ENCODE measurements around the gene KRTAP10-3. TPM values are rescaled to one million over a fixed set of nuclear protein-coding genes. Genes with fewer than 3 reads are reported as not detected.

Gene KRTAP10-3
- total RNA-seq, 1 donor from 2014 or later: not detected

- DNase-seq (ENCODE audit: low read depth, low spot score): no peak
Measured at GRCh38 chr21:44530221-44530902, 28.2 kb downstream of the KRTAP10-3 start.

GRCh38 chr21:44529503-44530125 is 29.0 kb downstream of the KRTAP10-3 start:
- no peak for DNase-seq (ENCODE audit: low read depth, low spot score)

GRCh38 chr21:44529011-44529421 is 29.6 kb downstream of the KRTAP10-3 start:
- DNase-seq (ENCODE audit: low read depth, low spot score): no peak

GRCh38 chr21:44528634-44528995 is 30.0 kb downstream of the KRTAP10-3 start:
- DNase-seq (ENCODE audit: low read depth, low spot score): no peak

- no peak for DNase-seq (ENCODE audit: low read depth, low spot score)
Measured at GRCh38 chr21:44527983-44528633, 30.5 kb downstream of the KRTAP10-3 start.

- DNase-seq (ENCODE audit: low read depth, low spot score): no peak
Measured at GRCh38 chr21:44527156-44527982, 31.2 kb downstream of the KRTAP10-3 start.

- DNase-seq (ENCODE audit: low read depth, low spot score): no peak
Measured at GRCh38 chr21:44526096-44526997, 32.2 kb downstream of the KRTAP10-3 start.

- no peak for DNase-seq (ENCODE audit: low read depth, low spot score)
Measured at GRCh38 chr21:44525391-44526095, 33.1 kb downstream of the KRTAP10-3 start.

GRCh38 chr21:44524414-44525371 is 33.9 kb downstream of the KRTAP10-3 start:
- DNase-seq (ENCODE audit: low read depth, low spot score): no peak

GRCh38 chr21:44523567-44524413 is 34.8 kb downstream of the KRTAP10-3 start:
- DNase-seq (ENCODE audit: low read depth, low spot score): no peak

- DNase-seq (ENCODE audit: low read depth, low spot score): no peak
Measured at GRCh38 chr21:44522753-44523204, 35.8 kb downstream of the KRTAP10-3 start.

GRCh38 chr21:44521928-44522752 is 36.5 kb downstream of the KRTAP10-3 start:
- no peak for DNase-seq (ENCODE audit: low read depth, low spot score)

- DNase-seq (ENCODE audit: low read depth, low spot score): no peak
Measured at GRCh38 chr21:44521301-44521927, 37.2 kb downstream of the KRTAP10-3 start.

- no peak for DNase-seq (ENCODE audit: low read depth, low spot score)
Measured at GRCh38 chr21:44520326-44521300, 38.0 kb downstream of the KRTAP10-3 start.
